ENCODE results near the gene MCC.

MCC gene

DNA sequence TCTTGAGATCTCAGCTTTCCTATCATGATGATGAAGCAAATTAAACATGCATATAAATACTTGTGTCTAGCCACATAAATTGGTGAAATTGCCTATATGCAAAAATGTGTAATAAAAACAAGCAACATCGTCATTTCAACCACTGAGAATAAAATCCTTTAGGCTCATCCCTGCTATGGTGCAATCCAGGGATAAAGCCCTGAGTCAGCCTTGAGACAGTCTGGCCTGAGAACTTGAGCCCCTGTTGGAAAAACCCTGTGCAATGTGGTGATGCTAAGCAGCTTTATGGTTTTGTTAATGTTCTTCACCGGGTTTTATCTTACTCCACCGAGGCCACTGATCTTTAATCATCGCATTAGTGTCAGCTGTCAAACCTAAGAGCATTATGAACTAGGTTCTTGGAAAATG is 341.1 kb downstream of the MCC start:
- no peak for DNase-seq (ENCODE audit: low spot score)

DNA sequence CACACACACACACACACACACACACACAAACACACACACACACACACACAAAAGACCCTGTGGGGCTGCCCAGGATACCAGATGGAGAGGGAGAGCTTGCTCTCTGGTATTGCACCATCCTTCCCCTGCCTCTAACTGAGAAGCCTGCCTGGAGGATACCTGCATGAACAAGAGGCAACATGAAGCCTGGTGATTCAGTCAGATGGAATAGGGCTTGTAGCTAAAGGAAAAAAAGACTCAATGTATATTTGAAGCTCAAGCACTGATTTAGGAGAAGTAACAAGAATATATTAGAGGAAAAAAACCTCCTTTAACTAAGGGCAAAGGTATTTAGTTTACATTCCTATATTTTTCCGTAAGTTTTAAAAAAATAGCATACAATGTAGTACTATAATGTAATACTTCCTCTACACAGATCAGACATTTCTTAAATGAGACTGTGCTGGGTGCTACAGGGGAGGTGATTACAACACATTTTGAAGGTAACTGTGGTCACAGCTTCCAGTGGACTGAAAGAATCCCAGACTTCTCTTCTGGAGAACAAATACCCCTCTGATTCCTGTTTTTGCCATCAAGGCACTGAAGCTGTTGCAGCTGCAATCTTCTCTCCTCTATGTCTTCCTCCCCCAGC is 342.4 kb downstream of the MCC start:
- no peak for DNase-seq (ENCODE audit: low spot score)

DNA sequence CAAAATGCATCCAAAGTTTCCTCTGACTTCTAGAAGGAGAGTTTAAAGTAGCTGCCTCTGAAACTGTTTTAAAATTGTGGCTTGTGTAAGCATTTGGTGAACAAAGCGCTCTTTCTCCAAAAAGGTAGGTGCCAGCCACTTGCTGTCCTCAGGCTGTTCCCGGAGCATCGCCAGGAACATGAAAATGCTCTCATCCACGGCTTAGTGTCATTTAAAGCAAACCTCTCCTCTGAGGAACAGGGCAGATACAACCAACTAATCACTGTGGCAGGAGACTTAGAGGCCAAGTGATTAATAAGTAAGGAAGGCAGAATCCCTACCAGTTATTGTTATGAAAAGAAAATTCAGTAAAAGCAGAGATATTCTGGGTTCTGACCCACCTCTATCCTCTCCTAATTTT is 346.1 kb downstream of the MCC start:
- no peak for DNase-seq (ENCODE audit: low spot score)

DNA sequence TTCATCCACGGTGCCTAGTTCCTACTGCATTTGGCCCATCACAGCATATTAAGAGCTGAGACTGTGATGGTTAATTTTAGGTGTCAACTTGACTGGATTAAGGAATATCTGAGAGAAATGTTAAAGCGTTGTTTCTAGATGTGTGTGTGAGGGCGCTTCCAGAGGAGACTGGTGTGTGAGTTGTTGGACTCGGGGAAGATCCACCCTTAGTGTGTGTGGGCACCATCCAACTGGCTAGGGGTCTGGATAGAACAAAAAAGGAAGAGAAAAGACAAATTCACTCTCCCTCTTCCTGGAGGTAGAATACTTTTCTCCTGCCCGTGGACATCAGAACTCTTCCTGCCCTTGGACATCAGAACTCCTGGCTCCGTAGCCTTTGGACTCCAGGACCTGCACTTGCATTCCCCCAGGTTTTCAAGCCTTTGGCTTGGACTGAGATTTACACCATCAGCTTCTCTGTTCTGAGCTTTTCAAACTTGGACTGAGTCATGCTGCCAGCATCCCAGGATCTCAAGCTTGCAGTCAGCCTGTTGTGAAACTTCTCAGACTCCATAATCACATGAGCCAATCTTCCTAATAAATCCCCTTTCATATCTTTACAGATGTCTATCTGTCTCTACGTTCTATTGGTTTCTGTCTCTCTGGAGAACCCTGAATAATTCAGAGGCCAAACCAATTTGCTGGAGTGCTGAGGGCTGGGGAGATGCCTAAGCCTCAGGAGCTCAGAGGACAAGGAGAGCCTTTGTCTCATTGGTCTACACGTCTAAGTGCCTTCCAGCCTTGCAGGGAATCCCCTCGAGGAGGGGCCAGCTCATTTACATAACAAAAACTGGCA is 347.2 kb downstream of the MCC start:
- no peak for DNase-seq (ENCODE audit: low spot score)

DNA sequence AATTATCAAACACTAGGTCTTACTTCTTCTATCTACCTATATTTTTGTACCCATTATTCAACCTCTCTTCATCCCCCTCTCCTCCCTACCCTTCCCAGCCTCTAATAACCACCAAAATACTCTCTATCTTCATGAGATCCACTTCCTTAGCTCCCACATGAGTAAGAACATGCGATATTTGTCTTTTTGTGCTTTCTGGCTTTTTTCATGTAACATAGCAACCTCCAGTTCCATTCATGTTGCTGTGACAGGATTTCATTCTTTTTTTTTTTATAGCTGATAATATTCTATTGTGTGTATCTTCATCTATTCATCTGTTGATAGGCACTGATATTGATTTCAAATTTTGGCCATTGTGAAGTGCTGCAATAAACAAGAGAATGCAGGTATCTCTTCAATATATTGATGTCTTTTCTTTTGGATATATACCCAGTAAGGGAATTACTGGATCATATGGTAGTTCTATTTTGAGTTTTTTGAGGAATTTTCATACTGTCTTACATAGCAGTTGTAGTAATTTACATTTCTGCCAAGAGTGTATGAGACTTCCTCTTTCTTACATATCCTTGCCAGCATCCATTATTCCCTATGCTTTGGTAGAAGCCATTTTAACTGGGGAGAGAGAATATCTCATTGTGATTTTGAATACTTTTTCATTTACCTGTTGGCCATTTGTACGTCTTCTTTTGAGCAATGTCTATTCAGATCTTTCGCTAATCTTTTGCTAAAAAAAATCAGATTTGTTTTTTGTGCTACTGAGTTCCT is 354.9 kb downstream of the MCC start:
- no peak for DNase-seq (ENCODE audit: low spot score)

DNA sequence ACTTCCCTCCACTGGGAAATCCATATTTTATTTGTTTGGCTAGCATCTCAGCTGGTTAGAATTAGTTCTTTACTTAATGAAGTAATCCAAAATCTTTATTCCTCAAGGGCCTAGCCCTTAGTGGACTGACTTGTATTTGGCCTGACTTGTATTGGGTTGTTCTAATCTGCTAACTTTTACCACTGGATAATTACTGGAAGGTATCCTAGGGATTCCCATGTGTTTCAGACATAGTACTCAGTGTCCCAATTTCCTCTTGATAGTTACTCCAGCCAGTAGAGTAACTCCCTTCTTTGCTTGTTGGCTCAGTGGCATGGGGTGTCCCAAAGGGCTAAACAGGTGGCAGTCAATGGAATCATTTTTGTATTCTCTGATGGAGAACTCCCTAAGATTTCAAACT is 355.7 kb downstream of the MCC start:
- no peak for DNase-seq (ENCODE audit: low spot score)

DNA sequence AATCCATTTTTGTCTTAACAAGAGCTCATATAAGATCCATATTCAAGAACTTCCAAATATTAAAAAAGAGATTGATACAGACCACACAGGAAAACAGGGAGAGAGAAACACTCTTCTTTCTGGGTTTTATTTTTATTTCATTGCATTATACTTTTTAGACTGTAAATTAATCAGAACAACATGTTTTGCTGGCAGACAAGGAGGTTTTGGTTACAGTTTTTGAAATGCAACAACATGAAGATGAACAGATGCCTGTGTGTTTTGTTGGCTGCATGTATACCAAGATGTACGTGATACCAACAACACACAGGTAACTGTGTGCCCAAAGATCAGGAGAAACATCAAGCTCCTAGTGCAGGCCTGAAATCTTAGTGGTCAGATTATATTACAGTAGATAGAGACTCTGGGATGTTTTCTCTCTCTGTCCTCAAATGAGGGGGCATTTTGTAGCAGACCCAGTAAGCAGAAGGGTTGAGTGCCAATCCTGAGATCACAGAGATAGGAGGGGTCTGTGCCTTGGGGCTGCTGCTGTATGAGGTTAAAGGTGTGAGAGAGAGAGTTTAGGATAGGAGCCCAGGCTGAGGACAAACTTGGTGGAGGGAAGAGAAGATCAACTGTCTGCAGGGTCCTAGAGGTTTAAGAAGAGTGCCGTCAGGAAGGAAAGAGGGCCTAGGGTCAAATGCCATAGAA is 359.5 kb downstream of the MCC start:
- DNase-seq (ENCODE audit: low spot score): no peak

DNA sequence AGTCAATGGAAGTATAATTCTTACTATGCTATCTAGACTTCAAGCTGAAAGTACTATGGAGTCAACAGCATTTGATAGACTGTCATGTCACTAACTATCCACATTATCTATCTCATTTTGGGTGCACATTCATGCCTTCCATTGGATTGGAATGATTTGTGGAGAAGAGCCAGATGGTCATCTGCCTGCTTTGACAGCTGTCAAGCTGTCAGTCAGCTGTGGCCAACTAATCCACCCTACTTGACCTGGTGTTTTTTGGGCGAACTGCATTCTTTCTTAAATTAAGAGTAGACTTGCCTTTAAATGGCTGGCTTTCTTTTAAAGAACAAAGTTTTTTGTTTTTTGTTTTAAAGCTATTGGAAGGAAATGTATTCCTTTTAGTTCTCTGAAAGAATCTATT is 360.2 kb downstream of the MCC start:
- no peak for DNase-seq (ENCODE audit: low spot score)

DNA sequence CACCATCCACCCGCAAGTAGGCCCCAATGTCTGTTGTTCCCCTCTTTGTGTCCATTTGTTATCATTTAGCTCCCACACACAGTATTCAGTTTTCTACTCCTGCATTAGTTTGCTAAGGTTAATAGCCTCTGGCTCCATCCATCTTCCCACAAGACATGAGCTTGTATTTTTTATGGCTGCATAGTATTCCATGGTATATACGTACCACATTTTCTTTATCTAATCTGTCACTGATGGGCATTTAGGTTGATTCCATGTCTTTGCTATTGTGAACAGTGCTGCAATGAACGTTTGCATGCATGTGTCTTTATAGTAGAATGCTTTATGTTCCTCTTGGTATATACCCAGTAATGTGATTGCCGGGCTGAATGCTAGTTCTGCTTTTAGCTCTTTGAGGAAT is 361.2 kb downstream of the MCC start:
- no peak for DNase-seq (ENCODE audit: low spot score)

DNA sequence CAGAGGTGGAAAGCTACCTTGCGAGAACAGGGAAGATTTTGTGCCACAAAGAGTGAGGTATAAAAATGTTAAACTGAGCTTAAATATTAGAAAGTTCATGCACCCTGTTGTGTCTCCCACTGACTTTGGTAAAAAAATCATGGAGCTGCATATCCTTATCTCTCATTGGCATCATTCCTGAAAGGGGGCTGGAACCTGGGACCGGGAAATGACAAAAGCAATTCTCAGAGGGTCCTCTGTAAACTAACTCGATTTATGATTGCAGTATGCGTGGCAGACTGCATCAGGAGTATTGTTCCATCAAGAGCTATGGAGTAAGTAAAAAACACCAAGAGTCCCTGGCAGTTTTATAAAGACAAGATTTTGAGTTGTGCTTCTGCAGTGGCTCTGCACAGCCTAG is 362.9 kb downstream of the MCC start:
- no peak for DNase-seq (ENCODE audit: low spot score)

DNA sequence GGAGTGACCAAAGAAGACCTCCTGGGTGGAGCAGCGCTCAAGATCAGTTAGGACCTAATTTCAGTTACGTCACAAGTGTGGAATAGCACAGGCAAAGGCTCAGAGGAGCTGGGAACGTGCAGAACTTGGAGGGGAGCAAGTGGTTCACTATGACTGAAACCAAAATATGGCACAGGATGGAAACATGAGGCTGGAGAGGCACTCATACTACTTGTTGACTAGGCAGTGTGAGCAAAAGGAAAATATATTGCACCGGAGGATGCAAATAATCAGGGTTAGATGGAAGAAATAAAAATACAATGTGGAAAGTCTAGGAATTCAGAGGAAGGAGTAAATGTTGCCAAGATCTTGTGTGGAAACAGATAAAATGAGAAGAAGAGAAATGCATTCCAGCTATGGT is 363.3 kb downstream of the MCC start:
- DNase-seq (ENCODE audit: low spot score): no peak

DNA sequence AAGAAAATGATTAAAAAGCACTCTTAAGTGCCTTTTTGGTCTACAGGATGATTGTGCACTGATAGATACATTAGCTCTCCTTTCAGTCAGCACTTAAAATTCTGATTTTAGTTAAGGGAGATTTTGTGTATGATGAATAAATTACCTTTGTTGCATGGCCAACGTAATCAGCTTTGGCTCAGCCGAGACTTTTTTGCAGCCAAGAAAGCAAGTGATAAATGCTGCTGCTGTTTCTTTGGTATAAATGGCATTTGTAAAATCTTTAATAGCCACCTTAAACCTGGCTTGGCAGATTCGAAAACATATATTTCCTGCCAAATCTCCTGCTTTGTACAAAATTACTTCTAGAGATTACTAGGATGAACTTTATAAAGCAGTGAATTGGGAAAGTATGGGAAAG is 364.0 kb downstream of the MCC start:
- DNase-seq (ENCODE audit: low spot score): no peak

DNA sequence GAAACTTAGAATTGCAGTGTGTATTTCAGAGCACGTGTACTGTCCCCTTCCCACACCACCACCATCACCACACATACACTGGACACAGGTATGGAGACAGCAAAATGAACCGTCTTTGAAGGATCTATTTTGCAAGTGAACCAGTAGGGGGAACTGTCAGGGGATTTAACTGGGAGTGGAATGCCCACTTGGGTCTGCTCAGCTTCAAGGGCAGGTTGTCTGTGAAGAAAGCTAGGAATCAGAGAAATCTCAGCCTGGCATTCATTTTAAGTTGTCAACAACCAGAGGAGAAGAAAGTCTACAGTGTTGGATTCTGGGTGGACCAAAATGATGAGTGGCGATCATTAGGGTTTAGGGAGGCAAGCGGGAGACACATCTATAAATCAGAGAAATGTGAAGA is 364.6 kb downstream of the MCC start:
- DNase-seq (ENCODE audit: low spot score): peak; percentile 30

DNA sequence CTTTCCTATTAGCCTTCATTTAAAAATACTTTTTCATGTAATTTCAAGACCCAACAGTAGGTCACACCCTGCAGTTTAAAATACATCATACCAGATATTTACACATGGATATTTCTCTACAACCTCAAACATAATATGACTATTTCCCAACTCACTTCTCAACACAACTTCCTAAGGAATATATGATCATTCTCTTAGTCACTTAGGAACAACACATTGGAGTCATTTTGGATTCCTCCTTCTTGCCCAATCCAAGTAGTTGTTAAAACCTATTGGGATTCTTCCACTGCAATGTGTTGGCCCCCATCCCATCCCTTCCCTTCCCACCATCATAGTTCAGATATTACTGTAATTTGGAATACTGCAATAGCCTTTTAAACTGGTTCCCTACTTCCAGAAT is 366.2 kb downstream of the MCC start:
- DNase-seq (ENCODE audit: low spot score): no peak

DNA sequence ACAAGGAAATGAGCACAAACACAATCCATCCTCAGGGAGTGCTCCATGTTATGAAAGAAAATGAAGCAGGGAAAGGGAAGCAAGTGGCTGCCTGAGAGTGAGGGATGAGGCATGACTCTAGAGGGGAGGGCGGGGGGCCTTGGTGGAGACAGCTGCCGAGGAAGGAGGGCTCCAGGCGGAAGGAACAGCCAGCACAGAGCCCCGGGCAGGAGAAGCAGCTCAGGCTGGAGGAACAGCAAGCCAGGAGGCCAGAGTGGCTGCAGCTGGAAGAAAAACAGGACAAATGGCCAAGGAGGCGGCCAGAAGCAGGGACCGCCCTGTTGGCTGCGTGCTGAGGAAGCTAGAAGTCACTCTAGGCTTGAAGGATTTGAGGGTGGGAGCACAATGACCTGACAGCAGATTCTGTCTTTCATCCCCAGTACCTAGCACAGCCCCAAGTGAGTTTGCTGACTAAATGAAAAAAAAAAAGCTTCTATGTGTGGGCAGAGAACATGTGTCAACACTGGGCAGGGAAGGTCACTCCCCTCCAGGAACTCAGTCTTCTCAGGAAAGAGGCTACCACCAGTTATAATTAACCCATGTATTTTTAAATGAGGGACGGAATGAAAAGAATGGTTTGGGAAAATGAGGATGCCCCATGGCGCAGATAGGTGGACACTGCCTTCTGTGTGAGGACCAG is 368.9 kb downstream of the MCC start:
- no peak for DNase-seq (ENCODE audit: low spot score)

DNA sequence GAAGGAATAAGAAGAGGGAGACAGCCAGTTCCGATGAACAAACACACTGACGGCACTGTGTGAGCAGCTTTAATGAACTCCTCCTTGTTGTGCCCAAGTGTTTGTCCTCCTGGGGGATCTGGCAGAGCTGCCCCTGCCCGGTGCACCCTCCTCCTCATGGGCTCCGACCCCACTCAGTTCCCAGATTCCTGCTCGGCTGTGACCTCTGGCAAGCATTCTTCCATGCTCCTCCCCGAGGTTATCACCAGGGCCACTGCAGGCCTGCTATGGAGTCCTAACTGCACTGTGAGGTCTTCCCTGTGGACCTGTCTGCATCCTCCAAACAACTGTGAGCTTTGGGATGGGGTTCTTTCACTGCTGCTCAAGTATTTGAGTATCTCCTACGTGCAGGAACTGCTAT is 369.5 kb downstream of the MCC start:
- DNase-seq (ENCODE audit: low spot score): no peak

DNA sequence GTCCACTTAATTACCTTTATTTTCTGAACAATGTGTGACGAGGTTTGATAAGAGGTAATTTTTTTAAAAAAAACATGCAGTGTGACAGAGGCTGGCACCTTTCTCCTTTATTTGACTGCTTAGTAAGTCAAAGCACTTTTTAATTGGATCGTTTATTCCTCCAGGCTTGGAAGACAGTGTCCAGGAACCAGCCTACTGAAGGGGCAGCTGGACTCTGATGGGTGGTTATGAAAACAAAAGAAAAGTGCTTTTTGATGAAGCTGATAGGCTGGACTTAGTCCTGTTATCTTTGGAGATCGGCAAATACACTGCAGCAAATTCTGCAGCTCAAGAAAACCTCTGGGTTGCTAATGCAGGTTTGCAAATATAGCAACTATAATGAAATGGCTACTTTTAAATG is 370.0 kb downstream of the MCC start:
- DNase-seq (ENCODE audit: low spot score): no peak

DNA sequence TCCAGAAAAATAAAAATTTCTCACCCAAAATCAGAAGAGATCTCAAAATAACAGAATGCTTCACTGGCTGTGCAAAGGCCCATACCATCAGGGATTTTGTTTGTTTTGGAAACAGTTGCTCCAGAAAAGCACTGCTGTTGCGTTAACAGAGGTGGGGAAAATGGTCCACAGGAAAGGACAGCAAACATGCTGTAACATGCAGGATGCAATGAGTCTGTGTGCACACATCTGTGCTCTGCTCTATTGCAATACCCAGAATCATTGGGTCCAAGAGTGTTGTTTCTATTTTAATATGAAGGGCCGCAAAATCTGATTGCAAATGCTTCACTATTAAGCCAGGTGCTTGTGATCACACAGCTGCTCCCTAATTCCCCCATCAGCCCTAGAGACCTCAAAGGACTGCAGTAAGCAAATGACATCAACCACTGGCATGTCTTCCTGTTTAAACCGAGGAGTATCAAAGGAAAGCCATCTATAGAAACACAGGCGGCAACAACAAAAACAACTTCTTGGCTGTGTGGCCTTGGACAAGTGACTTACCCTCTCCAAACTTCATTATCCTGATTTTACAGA is 370.6 kb downstream of the MCC start:
- DNase-seq (ENCODE audit: low spot score): no peak

DNA sequence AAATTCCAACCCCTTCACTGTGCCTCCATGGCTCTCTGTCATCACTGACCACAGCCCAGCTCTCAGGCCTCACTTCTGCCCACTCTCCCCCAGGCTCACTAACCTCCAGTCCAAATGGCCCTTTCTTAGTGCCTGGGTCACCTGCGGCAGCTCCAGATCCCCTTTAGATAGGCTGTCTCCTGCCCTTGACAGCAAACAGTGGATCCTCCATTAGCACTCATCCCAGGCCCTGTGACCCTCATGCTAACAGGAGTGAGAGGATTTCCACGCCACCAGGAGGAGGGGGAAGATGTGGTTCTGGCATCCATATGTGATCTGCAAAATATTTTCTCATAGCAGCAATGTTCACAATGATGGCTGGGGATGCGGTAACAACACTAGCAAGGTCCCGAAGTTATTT is 372.3 kb downstream of the MCC start:
- no peak for DNase-seq (ENCODE audit: low spot score)

DNA sequence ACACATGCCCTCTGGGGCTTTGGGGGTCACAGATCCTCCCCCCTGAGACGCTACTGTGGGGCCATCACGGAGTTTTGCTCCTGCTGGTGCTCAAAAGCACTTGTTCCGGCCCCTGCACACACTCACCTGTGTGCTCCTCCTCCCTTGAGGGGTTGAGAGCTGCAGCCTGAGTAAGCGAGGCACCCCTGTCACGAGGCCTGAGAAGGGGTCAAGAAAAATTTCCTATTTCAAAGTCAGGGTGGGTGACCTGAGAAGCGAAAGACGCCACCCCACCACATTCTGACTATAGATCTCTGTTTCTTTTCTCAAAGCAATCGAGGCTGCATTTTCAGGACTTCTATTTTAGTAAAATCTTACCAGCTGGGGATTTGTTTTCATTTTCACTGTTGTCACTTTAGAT is 373.2 kb downstream of the MCC start:
- DNase-seq (ENCODE audit: low spot score): no peak

DNA sequence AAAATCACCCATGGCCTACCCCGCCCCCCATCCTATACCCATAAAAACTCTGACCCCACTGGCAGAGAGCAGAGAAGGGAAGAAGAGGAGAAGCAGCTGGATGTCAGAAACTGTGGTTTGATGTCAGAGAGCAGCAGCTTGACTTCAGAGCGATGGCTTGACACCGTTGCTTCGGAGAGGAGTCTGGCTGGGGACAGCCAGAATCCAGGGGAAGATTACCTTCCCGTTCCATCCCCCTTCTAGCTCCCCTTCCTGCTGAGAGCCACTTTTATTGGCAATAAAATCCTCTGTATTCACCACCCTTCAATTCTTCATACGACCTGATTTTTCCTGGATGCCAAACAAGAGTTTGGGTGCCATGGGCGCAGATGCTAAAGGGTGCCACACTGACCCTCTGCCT is 373.7 kb downstream of the MCC start:
- no peak for DNase-seq (ENCODE audit: low spot score)

DNA sequence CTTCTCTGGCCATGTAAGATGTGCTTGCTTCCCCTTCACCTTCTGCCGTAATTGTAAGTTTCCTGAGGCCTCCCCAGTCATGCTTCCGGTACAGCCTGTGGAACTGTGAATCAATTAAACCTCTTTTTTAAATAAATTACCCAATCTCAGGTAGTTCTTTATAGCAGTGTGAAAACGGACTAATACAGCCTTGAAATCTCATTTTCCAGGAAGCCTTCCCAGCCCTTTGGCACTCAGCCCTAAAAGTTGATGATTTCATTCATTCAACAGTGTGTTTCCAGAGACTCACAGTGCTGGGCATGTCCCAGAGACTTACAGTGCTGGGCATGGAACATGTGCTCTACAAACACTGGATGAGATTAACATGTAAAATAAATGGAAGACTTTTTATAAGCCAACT is 375.8 kb downstream of the MCC start:
- no peak for DNase-seq (ENCODE audit: low spot score)

All from SW480 (cell line).